ENCODE data around the gene EIF2S1. TPM values are rescaled to one million over a fixed set of nuclear protein-coding genes. Genes with fewer than 3 reads are reported as not detected.

EIF2S1 gene
- total and polyA plus RNA-seq, 4 donors = 32.3 to 84.6 (median 70.1) TPM

GRCh38 chr14:67426983-67427606 lies 67.0 kb downstream of the EIF2S1 start:
- Histone ChIP-seq H3K27me3 (ENCODE audit: control insufficient read depth in 4 of 4, insufficient read depth in 4 of 4, low read length in 3 of 4) (peaks cover 0 to 3% (median 0%) of the 10 kb centered on the region in 4 donors), H3K4me3 (ENCODE audit: low read depth in 1 of 3, low read length in 3 of 3) (no peak overlapping the region), H3K36me3 (ENCODE audit: control insufficient read depth in 4 of 4, insufficient read depth in 3 of 4, low read depth in 1 of 4, low read length in 3 of 4) (no peaks in the 10 kb centered on the region), H3K4me1 (ENCODE audit: control insufficient read depth in 4 of 4, insufficient read depth in 4 of 4, low read length in 3 of 4) (peaks cover 0 to 6% (median 2%) of the 10 kb centered on the region in 4 donors), H3K9me3 (ENCODE audit: control insufficient read depth in 4 of 4, low read length in 3 of 4) (no peaks in the 10 kb centered on the region), H3K9ac (ENCODE audit: low read depth in 1 of 2, low read length in 2 of 2) (no peak overlapping the region), H3K27ac (ENCODE audit: low read depth in 1 of 2, low read length in 2 of 2) (no peak overlapping the region)
- TF ChIP-seq TAF1 (conservative IDR thresholded peaks at IDR 0.05) (no peak), RAD21 (IDR thresholded peaks at IDR 0.05) (peak; percentile 92 to 95), RXRA (IDR thresholded peaks at IDR 0.05) (no peak), MAX (IDR thresholded peaks at IDR 0.05) (no peak), FOXA2 (IDR thresholded peaks at IDR 0.05) (no peak), SP1 (IDR thresholded peaks at IDR 0.05) (no peak), REST (IDR thresholded peaks at IDR 0.05) (no peak), JUND (IDR thresholded peaks at IDR 0.05) (no peak), GABPA (IDR thresholded peaks at IDR 0.05 in 1 of 2, conservative IDR thresholded peaks at IDR 0.05 in 1 of 2) (no peak), FOXA1 (IDR thresholded peaks at IDR 0.05) (no peak), ATF3 (IDR thresholded peaks at IDR 0.05) (no peak), HNF4G (IDR thresholded peaks at IDR 0.05) (no peak), CTCF (IDR thresholded peaks at IDR 0.05; ENCODE audit: low read depth, low read length, missing input control) (peak; percentile 85), HNF4A (conservative IDR thresholded peaks at IDR 0.05) (no peak)
- 37% methylated on average over 30 of the region's 30 CpGs for WGBS
- peak; percentile 72 for DNase-seq (ENCODE audit: low spot score)

- H3K9me3 ChIP-seq (ENCODE audit: control insufficient read depth in 4 of 4, low read length in 3 of 4) = no peaks in the 10 kb centered on the region
- 76% methylated on average over 7 of the region's 7 CpGs for WGBS
- H3K9ac ChIP-seq (ENCODE audit: low read depth in 1 of 2, low read length in 2 of 2) = no peak overlapping the region
- TF ChIP-seq JUND (IDR thresholded peaks at IDR 0.05) (no peak), FOXA2 (IDR thresholded peaks at IDR 0.05) (no peak), RAD21 (IDR thresholded peaks at IDR 0.05) (no peak), GABPA (IDR thresholded peaks at IDR 0.05 in 1 of 2, conservative IDR thresholded peaks at IDR 0.05 in 1 of 2) (no peak), ATF3 (IDR thresholded peaks at IDR 0.05) (no peak), CTCF (IDR thresholded peaks at IDR 0.05; ENCODE audit: low read depth, low read length, missing input control) (no peak), RXRA (IDR thresholded peaks at IDR 0.05) (no peak), TAF1 (conservative IDR thresholded peaks at IDR 0.05) (no peak), HNF4G (IDR thresholded peaks at IDR 0.05) (no peak), ZBTB33 (IDR thresholded peaks at IDR 0.05) (no peak)
- no peak overlapping the region for H3K4me3 ChIP-seq (ENCODE audit: low read depth in 1 of 3, low read length in 3 of 3)
- no peak overlapping the region for H3K27ac ChIP-seq (ENCODE audit: low read depth in 1 of 2, low read length in 2 of 2)
- DNase-seq (ENCODE audit: low spot score) = no peak
- no peaks in the 10 kb centered on the region for H3K36me3 ChIP-seq (ENCODE audit: control insufficient read depth in 4 of 4, insufficient read depth in 3 of 4, low read depth in 1 of 4, low read length in 3 of 4)
- peaks cover 0 to 3% (median 0%) of the 10 kb centered on the region in 4 donors for H3K27me3 ChIP-seq (ENCODE audit: control insufficient read depth in 4 of 4, insufficient read depth in 4 of 4, low read length in 3 of 4)
- peaks cover 0 to 6% (median 2%) of the 10 kb centered on the region in 4 donors for H3K4me1 ChIP-seq (ENCODE audit: control insufficient read depth in 4 of 4, insufficient read depth in 4 of 4, low read length in 3 of 4)
Measured at GRCh38 chr14:67428501-67429031, 68.4 kb downstream of the EIF2S1 start.

Data from liver (tissue), 9 donors.